Suprapubic skin (tissue), 4 donors: ENCODE data around the gene NFIA. TPM values are rescaled to one million over a fixed set of nuclear protein-coding genes. Genes with fewer than 3 reads are reported as not detected.

Source experiments
- DNase-seq, 2 donors: peaks; one replicate each; pipeline ENCODE4 v3.0.0-alpha.2; 2019; ENCODE audit warnings: low spot score in 2 of 2
- H3K27ac ChIP-seq: fragments of 200-600 bp; sonication (generic); one replicate; pipeline ENCODE4 v1.5.1; 2019
- H3K27me3 ChIP-seq: fragments of 200-600 bp; sonication (generic); one replicate; pipeline ENCODE4 v1.5.1; 2019
- H3K36me3 ChIP-seq: fragments of 200-600 bp; sonication (generic); one replicate; pipeline ENCODE4 v1.5.1; 2019
- H3K4me1 ChIP-seq: fragments of 200-600 bp; sonication (generic); one replicate; pipeline ENCODE4 v1.5.1; 2019
- H3K4me3 ChIP-seq: fragments of 200-600 bp; sonication (generic); one replicate; pipeline ENCODE4 v1.5.1; 2019; ENCODE audit warnings: mild to moderate bottlenecking
- H3K9me3 ChIP-seq: fragments of 200-600 bp; sonication (generic); one replicate; pipeline ENCODE4 v1.5.1; 2019
- CTCF ChIP-seq, 2 donors: fragments of 200-600 bp in 1 of 2; fragments of 450-650 bp in 1 of 2; sonication (generic) in 1 of 2; IDR thresholded peaks; one replicate each; pipeline ENCODE4 v1.5.1; 2016 to 2019; ENCODE audit warnings: antibody characterized with exemption in 2 of 2, mild to moderate bottlenecking in 1 of 2, moderate library complexity in 1 of 2
- EP300 ChIP-seq: sonication (generic); formaldehyde crosslinking; IDR thresholded peaks from one replicate; pipeline ENCODE4 v1.6.1; 2017; ENCODE audit warnings: antibody characterized with exemption
- POLR2A ChIP-seq, 2 donors: fragments of 450-650 bp; IDR thresholded peaks; one replicate each; pipeline ENCODE4 v1.6.1; 2017; ENCODE audit warnings: antibody characterized with exemption in 2 of 2, mild to moderate bottlenecking in 2 of 2, moderate library complexity in 2 of 2
- POLR2AphosphoS5 ChIP-seq, 3 donors: sonication (generic); formaldehyde crosslinking; IDR thresholded peaks; one replicate each; pipeline ENCODE4 v1.6.1; 2017; ENCODE audit warnings: antibody characterized with exemption in 3 of 3
- WGBS: methylation state at CpG from one replicate; pipeline ENCODE4 v1.1.5; 2018; 5-methylcytosine and 5-hydroxymethylcytosine counted together
- total RNA-seq, 4 donors: library from RNA; depleted of rRNA; stranded (reverse); fragments of >200 nt; gene quantifications; one replicate each; pipeline ENCODE4 v1.1.0, GENCODE V29; 2016

NFIA gene
- total RNA-seq, 4 donors from 2014 or later = 30.1 to 54.2 (median 48.2) TPM

- no peak for DNase-seq
- TF ChIP-seq EP300 (no peak), CTCF (IDR thresholded peaks at IDR 0.05) (no peak), POLR2AphosphoS5 (IDR thresholded peaks at IDR 0.05) (no peak), POLR2A (IDR thresholded peaks at IDR 0.05) (no peak)
- no peak overlapping the region for H3K4me3 ChIP-seq
- H3K27me3 ChIP-seq = no peaks in the 10 kb centered on the region
- peaks cover 27% of the 10 kb centered on the region for H3K4me1 ChIP-seq
- no peaks in the 10 kb centered on the region for H3K9me3 ChIP-seq
- H3K27ac ChIP-seq = peak overlapping the region; percentile 15
- no peaks in the 10 kb centered on the region for H3K36me3 ChIP-seq
Measured at GRCh38 chr1:61152469-61153105, 70.2 kb downstream of the NFIA start.

GRCh38 chr1:61156576-61157467, 74.5 kb downstream of the NFIA start:
- H3K4me1 ChIP-seq = peaks cover 33% of the 10 kb centered on the region
- WGBS = 61% methylated on average over 4 of the region's 4 CpGs
- peak overlapping the region; percentile 50 for H3K27ac ChIP-seq
- no peak for DNase-seq
- TF ChIP-seq POLR2AphosphoS5 (IDR thresholded peaks at IDR 0.05) (no peak), POLR2A (IDR thresholded peaks at IDR 0.05) (no peak), CTCF (IDR thresholded peaks at IDR 0.05) (no peak), EP300 (no peak)
- no peak overlapping the region for H3K4me3 ChIP-seq
- H3K36me3 ChIP-seq = no peaks in the 10 kb centered on the region
- no peaks in the 10 kb centered on the region for H3K9me3 ChIP-seq
- H3K27me3 ChIP-seq = no peaks in the 10 kb centered on the region

GRCh38 chr1:61157468-61157987, 75.2 kb downstream of the NFIA start:
- DNase-seq = no peak

GRCh38 chr1:61158591-61158990, 76.2 kb downstream of the NFIA start:
- no peak overlapping the region for H3K27ac ChIP-seq
- no peaks in the 10 kb centered on the region for H3K36me3 ChIP-seq
- DNase-seq = no peak
- no peak overlapping the region for H3K4me3 ChIP-seq
- TF ChIP-seq CTCF (IDR thresholded peaks at IDR 0.05) (no peak), EP300 (no peak), POLR2AphosphoS5 (IDR thresholded peaks at IDR 0.05) (no peak), POLR2A (IDR thresholded peaks at IDR 0.05) (no peak)
- H3K27me3 ChIP-seq = no peaks in the 10 kb centered on the region
- 38% methylated on average over 3 of the region's 3 CpGs for WGBS
- H3K4me1 ChIP-seq = peaks cover 23% of the 10 kb centered on the region
- no peaks in the 10 kb centered on the region for H3K9me3 ChIP-seq

More at GRCh38 chr1:61157468-61157987, 75.2 kb downstream of the NFIA start:
- H3K36me3 ChIP-seq = no peaks in the 10 kb centered on the region
- TF ChIP-seq CTCF (IDR thresholded peaks at IDR 0.05) (no peak), POLR2A (IDR thresholded peaks at IDR 0.05) (no peak), EP300 (no peak), POLR2AphosphoS5 (IDR thresholded peaks at IDR 0.05) (no peak)
- H3K4me1 ChIP-seq = peaks cover 28% of the 10 kb centered on the region
- WGBS = 27% methylated on average over 3 of the region's 3 CpGs
- no peaks in the 10 kb centered on the region for H3K9me3 ChIP-seq
- H3K27me3 ChIP-seq = no peaks in the 10 kb centered on the region
- peak overlapping the region; percentile 50 for H3K27ac ChIP-seq
- no peak overlapping the region for H3K4me3 ChIP-seq

GRCh38 chr1:61160526-61160925, 78.2 kb downstream of the NFIA start:
- Histone ChIP-seq H3K36me3 (no peaks in the 10 kb centered on the region), H3K4me3 (no peak overlapping the region), H3K27ac (no peak overlapping the region), H3K4me1 (peaks cover 23% of the 10 kb centered on the region), H3K9me3 (no peaks in the 10 kb centered on the region), H3K27me3 (no peaks in the 10 kb centered on the region)
- no peak for TF ChIP-seq EP300
- no peak for TF ChIP-seq POLR2A (IDR thresholded peaks at IDR 0.05)
- no peak for DNase-seq
- WGBS = 79% methylated on average over 4 of the region's 4 CpGs
